ENCODE measurements around the gene CLDN25. TPM values are rescaled to one million over a fixed set of nuclear protein-coding genes. Genes with fewer than 3 reads are reported as not detected.

CLDN25 gene
- total RNA-seq, 1 experiment from 2014 or later = not detected

- H3K4me3 ChIP-seq (ENCODE audit: low read depth in 2 of 2, low read length in 2 of 2) = no peak overlapping the region
- H3K27me3 ChIP-seq (ENCODE audit: control insufficient read depth, insufficient read depth, low read length) = no peaks in the 10 kb centered on the region
- ATAC-seq (no peak), DNase-seq (ENCODE audit: low read depth, low spot score) (no peak)
- H3K4me1 ChIP-seq (ENCODE audit: control insufficient read depth, insufficient read depth, low read length) = no peaks in the 10 kb centered on the region
- no peak overlapping the region for H3K27ac ChIP-seq (ENCODE audit: low read length)
- CTCF ChIA-PET = no interaction called here
- peaks cover 5% of the 10 kb centered on the region; the same call in 1 of the 2 replicates for H3K36me3 ChIP-seq (ENCODE audit: control insufficient read depth, insufficient read depth, low read length)
- in situ Hi-C loops (cut with HindIII; ENCODE audit: low pct_unique_long_range_greater_than_20kb, low sequenced_read_pairs) = no loop called here
- H3K9me3 ChIP-seq (ENCODE audit: control insufficient read depth, insufficient read depth, low read depth, low read length) = no peaks in the 10 kb centered on the region
- no TSS peak for BruUV-seq (replicated peaks)
- intact Hi-C loops (cut with micrococcal nuclease; ENCODE audit: unreplicated experiment) = no loop called here
- POLR2A ChIA-PET = no interaction called here
- no peak for TF ChIP-seq POLR2AphosphoS5 (IDR thresholded peaks at IDR 0.05; ENCODE audit: low read depth, low read length)
- TF ChIP-seq REST (IDR thresholded peaks at IDR 0.05; ENCODE audit: insufficient read depth in 1 of 2, low read depth in 2 of 2, low read length in 1 of 2) = no peak
- TF ChIP-seq SIN3A (IDR thresholded peaks at IDR 0.05; ENCODE audit: borderline replicate concordance, insufficient read depth, low read depth, low read length) = no peak
- no peak for TF ChIP-seq TCF7L2 (IDR thresholded peaks at IDR 0.05; ENCODE audit: low read depth, low read length)
- no peak for TF ChIP-seq CTCF (IDR thresholded peaks at IDR 0.05)
Observed at GRCh38 chr11:113764527-113765219, 14.9 kb upstream of the CLDN25 start.

GRCh38 chr11:113771964-113772363 is 7.6 kb upstream of the CLDN25 start:
- Histone ChIP-seq H3K9me3 (ENCODE audit: control insufficient read depth, insufficient read depth, low read depth, low read length) (no peaks in the 10 kb centered on the region), H3K4me1 (ENCODE audit: control insufficient read depth, insufficient read depth, low read length) (peaks cover 4% of the 10 kb centered on the region), H3K27ac (ENCODE audit: low read length) (peak overlapping the region; percentile 52; the same call in 1 of the 2 replicates), H3K36me3 (ENCODE audit: control insufficient read depth, insufficient read depth, low read length) (peaks cover 5% of the 10 kb centered on the region), H3K4me3 (ENCODE audit: low read depth in 2 of 2, low read length in 2 of 2) (peak overlapping the region; percentile 94 to 99; a peak in 3 of 4 replicates), H3K27me3 (ENCODE audit: control insufficient read depth, insufficient read depth, low read length) (peaks cover 4% of the 10 kb centered on the region)
- no peak for TF ChIP-seq SIN3A (IDR thresholded peaks at IDR 0.05; ENCODE audit: borderline replicate concordance, insufficient read depth, low read depth, low read length)
- no peak for TF ChIP-seq REST (IDR thresholded peaks at IDR 0.05; ENCODE audit: insufficient read depth in 1 of 2, low read depth in 2 of 2, low read length in 1 of 2)
- TF ChIP-seq POLR2AphosphoS5 (IDR thresholded peaks at IDR 0.05; ENCODE audit: low read depth, low read length) = no peak
- TF ChIP-seq TCF7L2 (IDR thresholded peaks at IDR 0.05; ENCODE audit: low read depth, low read length) = no peak
- no peak for TF ChIP-seq CTCF (IDR thresholded peaks at IDR 0.05)
- BruUV-seq (replicated peaks) = TSS peak; percentile 77
- intact Hi-C loops (cut with micrococcal nuclease; ENCODE audit: unreplicated experiment) (no loop called here), in situ Hi-C loops (cut with HindIII; ENCODE audit: low pct_unique_long_range_greater_than_20kb, low sequenced_read_pairs) (no loop called here)
- no peak for ATAC-seq
- no peak for DNase-seq (ENCODE audit: low read depth, low spot score)
- ChIA-PET CTCF (no interaction called here), POLR2A (no interaction called here)

Data from Panc1 (cell line).